ENCODE measurements around the gene PEX7.
"Not testable (repeated sequence)": the region's sequence is repeated elsewhere in the genome, so short reads cannot be mapped to it uniquely, and the experiment has no call there.

PEX7 gene

GRCh38 chr6:136945072-136945471 is 122.7 kb downstream of the PEX7 start:
- H3K27ac ChIP-seq (ENCODE audit: insufficient read depth, low read depth, low read length, poor library complexity, severe bottlenecking), result no peak overlapping the region
- H3K9me3 ChIP-seq (ENCODE audit: control insufficient read depth, low read length), result no peaks in the 10 kb centered on the region
- H3K4me1 ChIP-seq (ENCODE audit: control insufficient read depth, insufficient read depth, low read length), result peaks cover 5% of the 10 kb centered on the region
- H3K27me3 ChIP-seq (ENCODE audit: control insufficient read depth, insufficient read depth, low read length, poor library complexity, severe bottlenecking), result no peaks in the 10 kb centered on the region
- 84 to 100% methylated on average over 1 of the region's 1 CpG for WGBS, 2 experiments
- no peaks in the 10 kb centered on the region for H3K36me3 ChIP-seq (ENCODE audit: control insufficient read depth, insufficient read depth, low read length)
- H3K4me3 ChIP-seq (ENCODE audit: insufficient read depth, low read depth, low read length), result no peak overlapping the region

- 91 to 93% methylated on average over 4 of the region's 4 CpGs for WGBS, 2 experiments
These were observed 123.3 kb downstream of the PEX7 start for GRCh38 chr6:136945711-136946121.

GRCh38 chr6:136947037-136947436 is 124.6 kb downstream of the PEX7 start:
- Histone ChIP-seq H3K4me1 (ENCODE audit: control insufficient read depth, insufficient read depth, low read length) (peaks cover 5% of the 10 kb centered on the region), H3K36me3 (ENCODE audit: control insufficient read depth, insufficient read depth, low read length) (no peaks in the 10 kb centered on the region)
- 38 to 40% methylated on average over 7 to 9 of the region's 9 CpGs for WGBS, 2 experiments

More at GRCh38 chr6:136945711-136946121, 123.3 kb downstream of the PEX7 start:
- Histone ChIP-seq H3K27me3 (ENCODE audit: control insufficient read depth, insufficient read depth, low read length, poor library complexity, severe bottlenecking) (no peaks in the 10 kb centered on the region), H3K36me3 (ENCODE audit: control insufficient read depth, insufficient read depth, low read length) (no peaks in the 10 kb centered on the region), H3K9me3 (ENCODE audit: control insufficient read depth, low read length) (no peaks in the 10 kb centered on the region), H3K27ac (ENCODE audit: insufficient read depth, low read depth, low read length, poor library complexity, severe bottlenecking) (no peak overlapping the region), H3K4me3 (ENCODE audit: insufficient read depth, low read depth, low read length) (no peak overlapping the region), H3K4me1 (ENCODE audit: control insufficient read depth, insufficient read depth, low read length) (peaks cover 5% of the 10 kb centered on the region)

GRCh38 chr6:136949957-136950356 is 127.6 kb downstream of the PEX7 start:
- WGBS, 2 experiments, result 89 to 92% methylated on average over 3 of the region's 3 CpGs
- not testable (repeated sequence) for H3K27me3 ChIP-seq (ENCODE audit: control insufficient read depth, insufficient read depth, low read length, poor library complexity, severe bottlenecking); H3K36me3 ChIP-seq (ENCODE audit: control insufficient read depth, insufficient read depth, low read length); H3K27ac ChIP-seq (ENCODE audit: insufficient read depth, low read depth, low read length, poor library complexity, severe bottlenecking); H3K4me3 ChIP-seq (ENCODE audit: insufficient read depth, low read depth, low read length); H3K4me1 ChIP-seq (ENCODE audit: control insufficient read depth, insufficient read depth, low read length); H3K9me3 ChIP-seq (ENCODE audit: control insufficient read depth, low read length)

More at GRCh38 chr6:136947037-136947436, 124.6 kb downstream of the PEX7 start:
- no peaks in the 10 kb centered on the region for H3K9me3 ChIP-seq (ENCODE audit: control insufficient read depth, low read length)
- no peaks in the 10 kb centered on the region for H3K27me3 ChIP-seq (ENCODE audit: control insufficient read depth, insufficient read depth, low read length, poor library complexity, severe bottlenecking)
- no peak overlapping the region for H3K27ac ChIP-seq (ENCODE audit: insufficient read depth, low read depth, low read length, poor library complexity, severe bottlenecking)
- no peak overlapping the region for H3K4me3 ChIP-seq (ENCODE audit: insufficient read depth, low read depth, low read length)

GRCh38 chr6:136950436-136951126 is 128.2 kb downstream of the PEX7 start:
- Histone ChIP-seq H3K36me3 (ENCODE audit: control insufficient read depth, insufficient read depth, low read length) (no peaks in the 10 kb centered on the region), H3K4me3 (ENCODE audit: insufficient read depth, low read depth, low read length) (no peak overlapping the region), H3K4me1 (ENCODE audit: control insufficient read depth, insufficient read depth, low read length) (peaks cover 5% of the 10 kb centered on the region), H3K27ac (ENCODE audit: insufficient read depth, low read depth, low read length, poor library complexity, severe bottlenecking) (no peak overlapping the region), H3K27me3 (ENCODE audit: control insufficient read depth, insufficient read depth, low read length, poor library complexity, severe bottlenecking) (no peaks in the 10 kb centered on the region), H3K9me3 (ENCODE audit: control insufficient read depth, low read length) (no peaks in the 10 kb centered on the region)
- WGBS, 2 experiments, result 89 to 96% methylated on average over 4 of the region's 4 CpGs

GRCh38 chr6:136952714-136953260 is 130.4 kb downstream of the PEX7 start:
- no peaks in the 10 kb centered on the region for H3K4me1 ChIP-seq (ENCODE audit: control insufficient read depth, insufficient read depth, low read length)
- H3K27me3 ChIP-seq (ENCODE audit: control insufficient read depth, insufficient read depth, low read length, poor library complexity, severe bottlenecking), result no peaks in the 10 kb centered on the region
- 80 to 82% methylated on average over 5 to 7 of the region's 7 CpGs for WGBS, 2 experiments
- no peaks in the 10 kb centered on the region for H3K9me3 ChIP-seq (ENCODE audit: control insufficient read depth, low read length)
- no peaks in the 10 kb centered on the region for H3K36me3 ChIP-seq (ENCODE audit: control insufficient read depth, insufficient read depth, low read length)
- no peak overlapping the region for H3K4me3 ChIP-seq (ENCODE audit: insufficient read depth, low read depth, low read length)
- no peak overlapping the region for H3K27ac ChIP-seq (ENCODE audit: insufficient read depth, low read depth, low read length, poor library complexity, severe bottlenecking)

GRCh38 chr6:136955123-136955522 is 132.7 kb downstream of the PEX7 start:
- H3K4me1 ChIP-seq (ENCODE audit: control insufficient read depth, insufficient read depth, low read length), result peaks cover 4% of the 10 kb centered on the region
- WGBS, 2 experiments, result 86% methylated on average over 3 of the region's 3 CpGs
- no peaks in the 10 kb centered on the region for H3K9me3 ChIP-seq (ENCODE audit: control insufficient read depth, low read length)
- H3K27ac ChIP-seq (ENCODE audit: insufficient read depth, low read depth, low read length, poor library complexity, severe bottlenecking), result no peak overlapping the region
- no peak overlapping the region for H3K4me3 ChIP-seq (ENCODE audit: insufficient read depth, low read depth, low read length)
- no peaks in the 10 kb centered on the region for H3K27me3 ChIP-seq (ENCODE audit: control insufficient read depth, insufficient read depth, low read length, poor library complexity, severe bottlenecking)
- no peaks in the 10 kb centered on the region for H3K36me3 ChIP-seq (ENCODE audit: control insufficient read depth, insufficient read depth, low read length)

GRCh38 chr6:136956590-136957544 is 134.5 kb downstream of the PEX7 start:
- 27 to 31% methylated on average over 12 to 13 of the region's 14 CpGs for WGBS, 2 experiments

GRCh38 chr6:136958168-136958567 is 135.8 kb downstream of the PEX7 start:
- WGBS, 2 experiments, result 79 to 83% methylated on average over 5 of the region's 5 CpGs
- no peaks in the 10 kb centered on the region for H3K9me3 ChIP-seq (ENCODE audit: control insufficient read depth, low read length)
- peaks cover 4% of the 10 kb centered on the region for H3K4me1 ChIP-seq (ENCODE audit: control insufficient read depth, insufficient read depth, low read length)
- H3K27me3 ChIP-seq (ENCODE audit: control insufficient read depth, insufficient read depth, low read length, poor library complexity, severe bottlenecking), result no peaks in the 10 kb centered on the region
- H3K27ac ChIP-seq (ENCODE audit: insufficient read depth, low read depth, low read length, poor library complexity, severe bottlenecking), result no peak overlapping the region
- no peak overlapping the region for H3K4me3 ChIP-seq (ENCODE audit: insufficient read depth, low read depth, low read length)
- no peaks in the 10 kb centered on the region for H3K36me3 ChIP-seq (ENCODE audit: control insufficient read depth, insufficient read depth, low read length)

More at GRCh38 chr6:136956590-136957544, 134.5 kb downstream of the PEX7 start:
- Histone ChIP-seq H3K4me1 (ENCODE audit: control insufficient read depth, insufficient read depth, low read length) (peaks cover 4% of the 10 kb centered on the region), H3K9me3 (ENCODE audit: control insufficient read depth, low read length) (no peaks in the 10 kb centered on the region), H3K4me3 (ENCODE audit: insufficient read depth, low read depth, low read length) (no peak overlapping the region), H3K27ac (ENCODE audit: insufficient read depth, low read depth, low read length, poor library complexity, severe bottlenecking) (no peak overlapping the region), H3K27me3 (ENCODE audit: control insufficient read depth, insufficient read depth, low read length, poor library complexity, severe bottlenecking) (no peaks in the 10 kb centered on the region), H3K36me3 (ENCODE audit: control insufficient read depth, insufficient read depth, low read length) (no peaks in the 10 kb centered on the region)

- H3K4me3 ChIP-seq (ENCODE audit: insufficient read depth, low read depth, low read length), result no peak overlapping the region
- no peak overlapping the region for H3K27ac ChIP-seq (ENCODE audit: insufficient read depth, low read depth, low read length, poor library complexity, severe bottlenecking)
- 70% methylated on average over 14 of the region's 14 CpGs for WGBS, 2 experiments
- peaks cover 4% of the 10 kb centered on the region for H3K4me1 ChIP-seq (ENCODE audit: control insufficient read depth, insufficient read depth, low read length)
- H3K9me3 ChIP-seq (ENCODE audit: control insufficient read depth, low read length), result no peaks in the 10 kb centered on the region
- H3K27me3 ChIP-seq (ENCODE audit: control insufficient read depth, insufficient read depth, low read length, poor library complexity, severe bottlenecking), result no peaks in the 10 kb centered on the region
- no peaks in the 10 kb centered on the region for H3K36me3 ChIP-seq (ENCODE audit: control insufficient read depth, insufficient read depth, low read length)
These were observed 137.1 kb downstream of the PEX7 start for GRCh38 chr6:136959471-136959891.

All from ectodermal cell (in vitro differentiated cells).